K562 (cell line): Measurements from ENCODE around the gene SYNRG. TPM values are rescaled to one million over a fixed set of nuclear protein-coding genes. Genes with fewer than 3 reads are reported as not detected.

ENCODE experiments used
- ATAC-seq: fragments of 200-7000 bp; cut with Tn5 transposase; 3 replicates; pipeline ENCODE4 v1.9.1; 2020; ENCODE audit warnings: moderate library complexity
- BruUV-seq: library from RNA; stranded (reverse); fragments of 400-500 nt; replicated peaks from 2 replicates; lab custom pipeline; 2021; lab: Mats Ljungman, UMichigan
- CTCF ChIA-PET: fragments of 300-600 bp; formaldehyde crosslinking; extraction: SDS; loops from one replicate; lab custom pipeline; 2021; ENCODE audit warnings: low intra/inter-chr PET ratio; lab: Yijun Ruan, JAX
- POLR2A ChIA-PET: fragments of 300-600, 350-650 bp; sonication (Branson Sonifier 250); formaldehyde crosslinking; extraction: SDS; loops from one replicate; lab custom pipeline; 2021; ENCODE audit warnings: antibody characterized with exemption, inconsistent platforms; lab: Yijun Ruan, JAX
- DNase-seq, 4 experiments: peaks; one replicate each; pipeline versions ENCODE4 v3.0.0 to v3.0.0-alpha.2; 2011 to 2018; ENCODE audit warnings: low spot score in 3 of 4, mixed read lengths in 3 of 4; ENCODE audit errors: extremely low read depth in 1 of 4
- FAIRE-seq: peaks from 2 replicates; lab custom pipeline; 2011; peaks lifted over from hg19 to GRCh38; lab: Jason Lieb, UNC
- H2AFZ ChIP-seq: 2 replicates; pipeline ENCODE4 v1.6.0; 2011; ENCODE audit warnings: low read depth, low read length, control low read depth, inconsistent platforms
- H3K27ac ChIP-seq: fragments of 200-600 bp; 3 replicates; pipeline ENCODE4 v1.8.0; 2011; ENCODE audit warnings: low read depth, mild to moderate bottlenecking, control low read depth, inconsistent platforms, low read length, moderate library complexity, mixed read lengths; ENCODE audit errors: extremely low read depth
- H3K27me3 ChIP-seq, 2 experiments: fragments of 300-600 bp in 1 of 2; 2 replicates in 1 of 2; 3 replicates in 1 of 2; pipeline versions ENCODE4 v1.6.0 to v1.8.0; 2011; ENCODE audit warnings: inconsistent platforms in 2 of 2, low read length in 2 of 2, mild to moderate bottlenecking in 1 of 2, mixed read lengths in 1 of 2, moderate library complexity in 1 of 2; ENCODE audit not compliant: control insufficient read depth in 2 of 2, insufficient read depth in 2 of 2
- H3K36me3 ChIP-seq: fragments of 300-600 bp; 3 replicates; pipeline ENCODE4 v1.8.0; 2011; ENCODE audit warnings: mild to moderate bottlenecking, low read length, inconsistent platforms; ENCODE audit not compliant: control insufficient read depth, insufficient read depth
- H3K4me1 ChIP-seq, 2 experiments: fragments of 200-600 bp in 1 of 2; replicated peaks in 1 of 2; 2 replicates in 1 of 2; 3 replicates in 1 of 2; pipeline versions ENCODE4 v1.5.1 to v1.8.0; 2011; ENCODE audit warnings: inconsistent platforms in 2 of 2, low read length in 2 of 2, mild to moderate bottlenecking in 1 of 2, mixed read lengths in 1 of 2, moderate library complexity in 1 of 2; ENCODE audit not compliant: control insufficient read depth in 2 of 2, insufficient read depth in 2 of 2
- H3K4me2 ChIP-seq: 2 replicates; pipeline ENCODE4 v1.6.1; 2011; ENCODE audit warnings: low read length, control low read depth, inconsistent platforms, mixed read lengths; ENCODE audit not compliant: insufficient read depth
- H3K4me3 ChIP-seq: fragments of 200-600 bp; sonication (generic), shearing (Covaris generic); 2 replicates; pipeline ENCODE4 v1.5.1; 2016; ENCODE audit warnings: control low read depth, inconsistent platforms
- H3K79me2 ChIP-seq: fragments of 200-600 bp; 3 replicates; pipeline ENCODE4 v1.8.0; 2011; ENCODE audit warnings: low read length, inconsistent platforms; ENCODE audit not compliant: control insufficient read depth, insufficient read depth
- H3K9ac ChIP-seq, 2 experiments: 2 replicates each; pipeline versions ENCODE4 v1.6.0 to v1.6.1; 2011; ENCODE audit warnings: low read depth in 2 of 2, low read length in 2 of 2, control low read depth in 1 of 2, inconsistent platforms in 1 of 2, mild to moderate bottlenecking in 1 of 2, mixed read lengths in 1 of 2; ENCODE audit not compliant: insufficient read depth in 1 of 2
- H3K9me1 ChIP-seq: one replicate; pipeline ENCODE4 v1.6.0; 2011; ENCODE audit warnings: inconsistent platforms, mild to moderate bottlenecking, low read length, moderate library complexity; ENCODE audit not compliant: control insufficient read depth, insufficient read depth
- H3K9me3 ChIP-seq: replicated peaks from 2 replicates; pipeline ENCODE4 v1.5.1; 2011; ENCODE audit warnings: low read depth, low read length, inconsistent platforms; ENCODE audit not compliant: control insufficient read depth, insufficient read depth
- H4K20me1 ChIP-seq: replicated peaks from 2 replicates; pipeline ENCODE4 v1.6.1; 2011; ENCODE audit warnings: low read length, inconsistent platforms, mixed read lengths; ENCODE audit not compliant: control insufficient read depth, insufficient read depth
- CBX3 ChIP-seq, 2 experiments: IDR thresholded peaks; 1 replicate in 1 of 2; 2 replicates in 1 of 2; pipeline ENCODE4 v1.6.1; 2012; ENCODE audit warnings: inconsistent platforms in 2 of 2, low read length in 2 of 2, borderline replicate concordance in 1 of 2, control low read depth in 1 of 2
- CGGBP1 ChIP-seq: fragments of 250-450 bp; sonication (Bioruptor Pico); IDR thresholded peaks from 2 replicates; pipeline ENCODE4 v1.9.0; 2021; ENCODE audit warnings: mild to moderate bottlenecking
- JUN ChIP-seq, 2 experiments: sonication (generic) in 1 of 2; formaldehyde crosslinking in 1 of 2; IDR thresholded peaks; 2 replicates each; pipeline versions ENCODE4 v1.6.1 to v1.8.0; 2012 to 2022; ENCODE audit warnings: borderline replicate concordance in 2 of 2, mild to moderate bottlenecking in 2 of 2, improper control_type of control experiment in 1 of 2, low read depth in 1 of 2, low read length in 1 of 2, missing genetic modification reagents in 1 of 2
- KAT7 ChIP-seq: sonication (generic); formaldehyde crosslinking; IDR thresholded peaks from 2 replicates; pipeline ENCODE4 v1.8.0; 2022; ENCODE audit warnings: missing genetic modification reagents, mild to moderate bottlenecking, borderline replicate concordance
- NFYB ChIP-seq: IDR thresholded peaks from 2 replicates; pipeline ENCODE4 v1.6.1; 2011; ENCODE audit warnings: mild to moderate bottlenecking, moderate library complexity; ENCODE audit not compliant: insufficient read length; ENCODE audit errors: extremely low read depth
- RBM25 ChIP-seq: fragments of 200-400 bp; formaldehyde crosslinking; IDR thresholded peaks from 2 replicates; pipeline ENCODE4 v1.6.1; 2018; ENCODE audit warnings: low read length, low read depth, moderate library complexity; ENCODE audit not compliant: severe bottlenecking
- RBM39 ChIP-seq: fragments of 200-400 bp; formaldehyde crosslinking; optimal IDR thresholded peaks from 2 replicates; pipeline ENCODE3; 2018; ENCODE audit warnings: low read depth, low read length
- SMAD2 ChIP-seq: fragments of 150-350 bp; IDR thresholded peaks from 2 replicates; pipeline ENCODE4 v1.6.1; 2014; ENCODE audit warnings: low read depth, mild to moderate bottlenecking, low read length
- SMAD3 ChIP-seq: fragments of 450-650 bp; formaldehyde crosslinking; conservative IDR thresholded peaks from 2 replicates; pipeline ENCODE4 v1.4.0; 2020; ENCODE audit warnings: mild to moderate bottlenecking
- SMARCE1 ChIP-seq: fragments of 450-650 bp; IDR thresholded peaks from 2 replicates; pipeline ENCODE4 v1.7.1; 2016; ENCODE audit warnings: mild to moderate bottlenecking
- TEAD4 ChIP-seq, 2 experiments: sonication (generic) in 1 of 2; formaldehyde crosslinking in 1 of 2; IDR thresholded peaks; 2 replicates each; pipeline versions ENCODE4 v1.6.1 to v1.8.0; 2012 to 2022; ENCODE audit warnings: borderline replicate concordance in 1 of 2, inconsistent platforms in 1 of 2, low read length in 1 of 2, mild to moderate bottlenecking in 1 of 2, missing genetic modification reagents in 1 of 2
- WGBS: fragments of 100-300 bp; shearing (Covaris generic); methylation state at CpG from one replicate; pipeline ENCODE4 v1.1.6; 2016; ENCODE audit warnings: low coverage, mixed read lengths; ENCODE audit not compliant: insufficient coverage; ENCODE audit errors: missing lambda C conversion rate; 5-methylcytosine and 5-hydroxymethylcytosine counted together
- in situ Hi-C: fragments of 300-500 bp; cut with MboI; formaldehyde crosslinking; loops from 4 replicates; pipeline ENCODE4 v1.15.0; 2018; ENCODE audit warnings: inconsistent platforms, mixed read lengths
- intact Hi-C: fragments of 100-400 bp; cut with micrococcal nuclease; formaldehyde crosslinking; loops from 2 replicates; pipeline ENCODE4 v1.14.2; 2022
- polyA plus RNA-seq, 8 experiments: library from polyadenylated mRNA; depleted of rRNA in 4 of 8; stranded (reverse) in 5 of 8; unstranded in 3 of 8; fragments of >200 nt; fragmentation: Nextera tagmentation in 2 of 8; fragmentation: Illumina TruSeq in 1 of 8; extraction: Ambion mirVana in 2 of 8; extraction: Trizol in 1 of 8; gene quantifications; 2 replicates each; pipeline versions ENCODE4 v1.2.1 to v1.2.3, GENCODE V29; 2011 to 2014; ENCODE audit warnings: inconsistent platforms in 1 of 8, missing spikeins in 1 of 8
- total RNA-seq, 7 experiments: library from RNA; depleted of rRNA in 6 of 7; stranded (reverse); fragments of >200 nt in 6 of 7; fragmentation: Illumina TruSeq in 2 of 7; extraction: Trizol in 2 of 7; gene quantifications; 2 replicates each; pipeline versions ENCODE4 v1.2.1 to v1.2.3, GENCODE V29; 2011 to 2021; ENCODE audit warnings: low replicate concordance in 1 of 7
- TF ChIP-seq, protein P1 (sequence below): fragments of 250-450 bp; sonication (Bioruptor Pico); IDR thresholded peaks from 2 replicates; pipeline ENCODE4 v1.5.1; 2021; ENCODE audit warnings: mild to moderate bottlenecking

Gene SYNRG
- total and polyA plus RNA-seq, 9 of the 15 experiments (the other 6 are each of a cell fraction or from before 2014, with no cell fraction given): 2.9 to 28.2 (median 15.1) TPM

DNA sequence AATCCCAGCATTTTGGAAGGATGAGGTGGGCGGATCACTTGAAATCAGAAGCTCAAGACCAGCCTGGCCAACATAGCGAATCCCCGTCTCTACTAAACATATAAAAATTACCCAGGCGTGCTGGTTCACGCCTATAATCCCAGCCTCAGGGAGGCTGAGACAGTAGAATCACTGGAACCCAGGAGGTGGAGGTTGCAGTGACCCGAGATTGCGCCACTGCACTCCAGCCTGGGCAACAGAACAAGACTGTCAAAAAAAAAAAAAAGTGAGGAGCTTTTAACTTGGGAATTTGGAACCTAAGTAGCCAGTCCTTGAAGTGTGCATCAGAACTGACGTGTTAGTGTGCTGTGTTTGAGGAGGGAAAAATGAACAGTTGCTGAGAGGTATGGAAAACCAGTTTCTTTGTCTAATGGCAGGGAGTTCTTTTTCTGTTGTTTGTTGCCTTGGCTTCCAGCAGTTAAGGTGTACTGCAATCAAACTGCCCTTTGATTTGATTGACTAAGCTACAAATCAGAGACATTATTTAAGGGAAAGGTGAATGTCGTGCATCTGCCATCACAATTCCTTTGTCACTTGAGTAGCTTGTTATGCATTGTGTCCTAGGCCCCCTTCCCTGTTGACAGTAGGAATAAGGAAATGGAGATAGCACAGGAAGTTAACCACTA is 128.1 kb downstream of the SYNRG start:
- Histone ChIP-seq H3K4me2 (no peak overlapping the region), H3K9ac (no peak overlapping the region), H3K36me3 (peaks cover 26% of the 10 kb centered on the region), H4K20me1 (no peaks in the 10 kb centered on the region), H3K27me3 (no peaks in the 10 kb centered on the region), H3K9me3 (no peaks in the 10 kb centered on the region), H3K27ac (no peak overlapping the region), H3K79me2 (no peaks in the 10 kb centered on the region), H3K4me1 (peaks cover 0 to 12% of the 10 kb centered on the region in 2 experiments; a peak in 2 of 5 replicates), H2AFZ (no peak overlapping the region), H3K4me3 (no peak overlapping the region), H3K9me1 (no peaks in the 10 kb centered on the region)
- 88% methylated on average over 9 of the region's 9 CpGs for WGBS
- intact Hi-C loops (no loop called here), in situ Hi-C loops (no loop called here)
- no peak for DNase-seq
- FAIRE-seq: no peak
- POLR2A ChIA-PET: interaction anchor here (1.1 kb wide), 1 partner anchor 11 kb away, joined by 3 read pairs; no protein-coding TSS in a partner anchor
- ATAC-seq: no peak
- CTCF ChIA-PET: no interaction called here
- TF ChIP-seq SMAD3 (CRISPR knock-in tag) (no peak), KAT7 (CRISPR knock-in tag) (no peak), RBM25 (no peak), SMAD2 (no peak), CGGBP1 (CRISPR knock-in tag) (no peak), TEAD4 (IDR thresholded peaks at IDR 0.05; ENCODE audit: low read length) (no peak), TEAD4 (CRISPR knock-in tag; IDR thresholded peaks at IDR 0.05; ENCODE audit: borderline replicate concordance) (no peak), SMARCE1 (no peak), CBX3 (IDR thresholded peaks at IDR 0.05; ENCODE audit: borderline replicate concordance in 1 of 2, low read length in 2 of 2) (no peak), RBM39 (no peak), JUN (IDR thresholded peaks at IDR 0.05; ENCODE audit: borderline replicate concordance, low read depth, low read length) (no peak), JUN (CRISPR knock-in tag; IDR thresholded peaks at IDR 0.05; ENCODE audit: borderline replicate concordance) (no peak), NFYB (no peak)
- TF ChIP-seq, protein P1, sequence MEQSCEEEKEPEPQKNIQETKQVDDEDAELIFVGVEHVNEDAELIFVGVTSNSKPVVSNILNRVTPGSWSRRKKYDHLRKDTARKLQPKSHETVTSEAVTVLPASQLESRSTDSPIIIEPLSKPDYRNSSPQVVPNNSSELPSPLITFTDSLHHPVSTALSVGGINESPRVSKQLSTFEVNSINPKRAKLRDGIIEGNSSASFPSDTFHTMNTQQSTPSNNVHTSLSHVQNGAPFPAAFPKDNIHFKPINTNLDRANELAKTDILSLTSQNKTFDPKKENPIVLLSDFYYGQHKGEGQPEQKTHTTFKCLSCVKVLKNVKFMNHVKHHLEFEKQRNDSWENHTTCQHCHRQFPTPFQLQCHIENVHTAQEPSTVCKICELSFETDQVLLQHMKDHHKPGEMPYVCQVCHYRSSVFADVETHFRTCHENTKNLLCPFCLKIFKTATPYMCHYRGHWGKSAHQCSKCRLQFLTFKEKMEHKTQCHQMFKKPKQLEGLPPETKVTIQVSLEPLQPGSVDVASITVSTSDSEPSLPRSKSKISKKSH (CRISPR knock-in tag): no peak
- BruUV-seq: no TSS peak
